ENCODE measurements around the gene TAF4B. TPM values are rescaled to one million over a fixed set of nuclear protein-coding genes. Genes with fewer than 3 reads are reported as not detected.

TAF4B gene
- polyA plus RNA-seq, 1 donor: 3.3 TPM

DNA sequence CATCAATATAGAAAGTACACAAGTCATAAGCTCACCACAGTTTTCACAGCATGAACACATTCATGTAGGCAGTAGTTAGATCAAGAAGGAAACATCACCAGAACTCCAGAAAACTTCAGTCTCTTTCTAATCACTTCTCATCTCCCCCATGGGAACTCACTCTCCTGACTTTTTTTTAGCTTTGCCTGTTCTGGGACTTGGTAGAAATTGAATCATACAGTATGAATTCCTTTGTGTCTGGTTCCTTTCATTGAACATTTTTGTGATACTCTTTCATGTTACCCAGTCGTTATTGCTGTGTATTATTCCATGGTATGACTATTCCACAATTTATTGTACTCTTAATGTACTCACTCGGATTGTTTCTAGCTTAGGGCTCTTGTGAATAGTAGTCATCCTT is 160.2 kb downstream of the TAF4B start:
- no peak for DNase-seq

DNA sequence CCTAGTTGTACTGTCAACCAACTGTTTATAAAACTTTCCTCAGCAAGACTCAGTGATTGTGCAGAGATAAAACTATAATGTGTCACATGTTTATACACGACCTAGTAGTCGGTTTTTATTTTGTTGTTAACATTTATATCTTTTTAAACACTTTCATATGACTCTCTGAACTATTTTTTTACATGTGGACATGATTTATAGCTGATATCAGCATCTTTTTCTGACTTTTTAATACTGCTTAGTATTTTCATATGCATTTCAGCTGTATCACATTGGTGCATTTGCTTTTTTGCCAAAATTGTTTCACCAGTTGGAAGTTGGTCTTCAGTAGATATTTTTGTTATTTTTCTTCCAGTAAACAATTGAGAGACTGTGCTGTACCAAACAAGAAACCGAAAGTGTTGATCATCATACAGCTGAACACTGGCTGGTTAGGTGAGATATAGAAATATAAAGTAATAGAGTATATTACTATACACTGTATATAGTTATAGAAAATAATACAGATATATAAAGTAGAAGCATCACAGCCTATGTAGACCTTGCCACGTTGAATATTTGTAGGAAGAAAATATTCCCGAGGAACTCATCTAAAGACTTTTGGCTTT is 167.9 kb downstream of the TAF4B start:
- no peak for DNase-seq

DNA sequence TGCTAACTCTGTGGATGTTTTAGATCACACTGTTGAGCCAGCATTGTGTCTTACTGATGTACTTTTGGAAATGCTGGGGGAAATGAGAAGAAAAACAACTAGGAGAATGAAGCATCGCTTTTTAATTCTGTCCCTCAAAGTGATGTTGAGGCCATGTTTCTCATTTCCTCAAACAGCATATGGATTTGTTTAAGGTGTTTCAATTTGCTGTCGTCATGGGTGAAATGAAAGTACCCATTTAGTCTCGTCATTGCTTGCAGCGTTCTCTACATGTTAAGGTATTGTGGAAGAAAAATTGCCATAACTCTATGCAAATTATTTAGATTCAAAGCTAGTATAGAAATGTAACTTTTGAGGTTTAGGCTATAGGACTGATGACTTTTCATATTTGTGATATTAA is 170.8 kb downstream of the TAF4B start:
- DNase-seq: no peak

DNA sequence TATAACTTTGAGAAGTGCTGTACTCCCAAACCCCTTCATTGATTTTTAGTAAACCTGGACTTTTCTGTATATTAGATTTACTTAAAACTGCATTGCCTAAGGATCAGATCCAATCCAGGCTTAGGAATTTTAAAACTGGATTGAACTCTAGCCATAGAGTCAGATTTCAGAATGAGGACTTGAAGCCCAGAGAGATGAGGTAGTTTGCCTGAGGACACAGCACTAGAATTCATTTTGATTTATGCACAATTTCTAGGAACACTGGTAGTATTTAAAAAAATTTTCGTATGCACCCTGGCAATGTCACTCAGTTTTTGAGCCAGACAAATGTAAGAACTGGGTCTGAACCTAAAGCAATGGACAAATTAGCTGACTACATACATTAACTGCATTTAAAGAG is 177.2 kb downstream of the TAF4B start:
- peak; percentile 27 for DNase-seq

DNA sequence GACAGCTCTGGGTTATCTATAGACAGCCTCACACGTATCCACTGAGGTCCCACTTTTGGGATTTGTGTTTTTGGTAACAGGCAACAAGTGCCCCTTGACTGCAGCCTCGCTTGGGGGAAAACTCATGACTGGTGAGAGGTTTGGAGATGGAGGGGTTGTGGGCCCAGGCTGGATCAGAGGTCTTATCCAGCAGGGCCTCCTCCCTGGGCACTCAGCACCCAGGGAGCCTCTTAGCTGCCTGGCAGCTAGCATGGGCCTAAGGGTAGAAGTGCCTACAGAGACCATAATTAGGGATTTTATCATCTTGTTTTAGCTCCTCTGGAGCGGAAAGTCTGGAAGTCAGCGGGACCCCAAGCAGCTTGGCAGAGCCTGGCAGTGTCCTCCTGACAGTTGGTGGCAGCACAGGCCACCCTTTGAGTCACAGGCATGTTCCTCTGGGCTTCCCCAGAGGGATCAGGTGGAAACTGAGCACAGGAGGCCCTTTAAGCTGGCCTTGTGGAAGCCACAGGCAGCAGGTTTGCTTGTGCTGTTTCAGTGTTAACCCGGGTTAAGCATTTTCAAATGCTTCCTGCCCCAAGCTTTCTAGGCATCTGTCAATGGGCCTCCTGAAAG is 179.1 kb downstream of the TAF4B start:
- DNase-seq: no peak

DNA sequence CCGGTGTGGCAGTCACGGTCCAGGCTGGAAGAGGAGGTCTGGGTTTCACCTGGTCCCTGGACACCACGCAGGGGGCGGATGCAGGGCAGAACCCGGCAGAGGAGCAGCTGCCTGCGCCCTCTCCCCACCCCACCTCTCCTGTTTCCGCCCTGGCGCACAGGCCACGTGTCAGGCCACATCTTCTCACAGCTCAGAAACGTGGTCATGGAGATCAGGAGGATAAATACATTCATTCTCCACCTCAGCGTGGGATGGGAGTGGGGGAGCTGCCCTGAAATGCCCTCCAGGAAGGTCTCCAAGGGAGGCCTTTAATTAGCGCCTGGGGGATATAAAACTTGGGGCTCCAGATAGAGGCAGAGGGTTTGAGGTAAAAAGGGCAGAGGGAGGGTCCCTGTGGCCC is 180.1 kb downstream of the TAF4B start:
- no peak for DNase-seq

DNA sequence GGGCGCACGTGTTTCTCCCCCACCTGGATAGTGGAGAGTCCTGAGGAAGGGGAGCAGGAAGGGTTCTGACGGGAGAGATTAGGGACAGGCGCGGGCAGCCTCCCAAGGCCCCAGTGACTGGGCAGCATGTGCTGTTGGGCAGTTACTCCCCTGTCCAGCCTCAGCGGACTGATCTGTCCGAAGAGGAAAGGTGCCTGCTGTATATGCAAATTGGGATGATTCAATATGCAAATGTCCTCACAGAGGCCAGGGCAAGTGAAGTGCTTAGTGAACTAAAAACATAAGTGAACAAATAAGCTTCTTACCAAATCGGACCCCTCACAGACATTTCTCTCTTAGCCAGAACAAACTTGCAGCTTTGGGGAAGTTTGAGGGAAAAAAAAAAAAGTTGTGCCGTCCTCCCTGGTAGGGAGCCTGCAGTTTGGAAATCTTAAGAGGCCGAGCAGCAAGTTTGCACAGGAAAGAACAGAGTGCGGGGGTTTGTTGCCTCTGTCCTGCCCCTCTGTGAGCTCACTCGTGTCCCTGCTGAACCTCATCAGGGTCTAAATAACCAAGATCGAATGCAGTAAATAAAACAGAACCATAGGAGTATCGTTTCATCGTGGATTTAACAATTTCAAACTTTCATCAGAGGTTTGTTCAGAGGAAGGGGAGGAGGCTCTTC is 180.7 kb downstream of the TAF4B start:
- no peak for DNase-seq

DNA sequence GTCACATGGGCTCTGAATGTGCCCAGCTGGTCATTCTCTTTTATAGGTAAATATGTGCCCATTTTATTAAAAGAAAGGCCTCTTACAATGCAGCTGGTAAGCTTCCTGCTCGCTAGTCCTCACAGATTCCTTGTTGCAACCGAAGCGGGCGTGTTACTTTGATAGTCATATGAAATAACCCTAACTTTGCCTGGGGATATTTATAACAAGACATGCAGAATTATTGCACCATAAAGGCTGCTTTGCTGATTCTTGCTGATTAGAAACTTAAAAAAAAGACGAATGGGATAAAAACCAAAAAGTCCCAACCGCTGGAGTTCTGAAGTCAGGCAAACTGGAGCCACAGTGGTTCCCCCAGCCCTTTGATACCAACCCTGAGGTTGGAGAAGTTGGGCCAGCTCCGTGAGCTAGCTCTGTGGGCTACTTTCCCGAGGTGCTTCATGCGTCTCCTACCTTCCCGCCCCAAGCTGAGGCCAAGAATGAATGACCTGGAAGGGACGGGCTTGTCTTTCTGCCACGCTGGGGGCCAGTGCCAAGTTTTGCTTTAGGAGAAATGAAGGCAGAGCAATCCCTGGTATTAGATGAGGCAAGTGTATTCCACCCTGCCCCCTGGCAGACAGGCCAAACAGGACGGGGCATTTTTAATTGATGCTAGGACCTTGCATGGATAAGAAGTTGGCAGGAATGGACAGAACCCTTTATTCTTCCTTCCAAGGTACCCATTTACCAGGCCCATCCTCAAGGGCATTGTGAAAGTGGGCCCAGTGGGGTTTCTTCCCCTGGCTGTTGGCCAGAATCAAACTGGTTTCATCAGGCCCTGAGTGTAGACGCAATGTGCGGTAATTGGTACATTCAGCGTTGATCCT is 181.7 kb downstream of the TAF4B start:
- no peak for DNase-seq

DNA sequence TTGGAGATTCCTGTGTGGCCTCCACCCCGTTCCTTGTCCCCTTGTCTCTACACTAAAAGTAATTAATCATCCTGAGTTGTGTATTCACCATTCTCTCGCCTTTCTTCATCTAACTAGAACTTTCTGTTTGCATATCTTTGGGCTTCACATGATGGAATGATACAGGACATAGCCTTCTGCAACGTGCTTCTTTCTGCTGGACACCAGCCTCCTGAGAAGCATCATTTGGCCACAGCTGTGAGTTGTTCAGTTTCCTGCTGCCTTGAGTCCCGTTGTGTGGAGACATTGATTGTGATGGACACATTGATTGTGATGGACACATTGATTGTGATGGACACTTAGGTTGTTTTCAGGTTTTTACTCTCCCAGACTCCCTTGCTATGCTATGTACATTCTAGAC is 182.8 kb downstream of the TAF4B start:
- no peak for DNase-seq

DNA sequence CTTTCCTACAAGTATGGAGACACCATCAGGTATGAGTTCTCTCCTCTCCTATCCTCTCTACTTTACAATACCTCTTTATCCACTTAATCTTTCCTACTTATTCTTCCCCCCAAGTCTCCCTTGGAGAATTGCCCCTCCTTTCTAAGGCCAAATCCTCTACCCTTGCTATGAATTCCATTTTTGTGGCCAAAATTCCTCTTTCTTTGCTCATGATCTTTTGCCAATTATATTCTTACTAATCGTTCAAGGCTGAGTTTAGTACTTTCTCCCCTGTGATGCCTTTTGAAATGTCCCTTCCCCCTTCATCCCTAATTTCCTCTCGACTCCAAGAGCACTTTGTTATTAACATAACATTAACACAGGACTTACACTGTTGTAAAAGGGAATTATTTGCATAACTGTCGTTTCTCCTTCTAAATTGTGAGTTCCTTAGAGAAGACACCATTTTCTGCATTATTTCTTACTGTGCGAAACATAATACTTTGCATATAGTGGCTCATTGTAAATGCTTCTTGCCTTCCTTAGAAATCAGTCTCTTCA is 188.7 kb downstream of the TAF4B start:
- no peak for DNase-seq

DNA sequence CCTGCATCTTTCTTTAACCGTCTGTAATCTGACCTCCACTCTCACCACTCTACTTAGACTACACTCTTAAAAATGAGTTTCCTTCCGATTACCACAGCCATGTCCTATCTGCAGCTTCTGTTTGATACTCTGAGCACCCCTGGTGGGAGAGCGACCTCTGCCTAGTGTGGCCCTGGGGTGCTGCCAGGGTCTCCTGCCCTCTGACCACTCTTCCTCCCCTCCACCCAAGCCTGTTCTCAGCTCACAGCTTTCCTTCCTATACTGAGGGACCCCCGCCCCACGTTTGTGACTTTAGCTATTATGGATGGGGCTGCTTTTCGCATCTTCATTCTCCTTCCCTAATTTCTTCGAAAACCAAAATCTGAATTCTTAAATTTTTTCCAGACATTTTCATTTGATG is 189.4 kb downstream of the TAF4B start:
- DNase-seq: no peak

DNA sequence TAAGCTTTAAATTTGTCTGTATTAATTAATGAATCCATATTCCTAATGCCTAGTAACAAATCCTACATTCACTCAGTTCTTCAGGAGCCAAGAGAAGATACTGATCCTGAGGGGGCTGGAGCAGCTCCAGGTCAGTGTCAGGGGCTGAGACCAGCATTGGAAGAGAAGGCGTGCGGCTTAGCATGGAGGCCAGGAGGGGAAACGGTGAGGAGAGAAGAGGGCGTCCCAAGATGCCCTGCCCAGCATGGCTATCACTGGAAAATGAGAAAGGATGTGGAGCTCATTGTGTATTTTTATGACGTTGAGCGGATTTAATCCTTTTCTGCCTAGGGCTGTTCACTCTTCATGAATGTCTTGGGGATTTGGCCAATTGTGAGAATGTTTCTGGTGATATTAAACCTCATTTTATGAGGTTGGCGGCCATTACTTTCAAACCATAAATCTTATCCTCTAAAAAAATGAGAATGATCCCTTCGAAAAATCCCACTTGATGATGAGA is 190.5 kb downstream of the TAF4B start:
- no peak for DNase-seq

DNA sequence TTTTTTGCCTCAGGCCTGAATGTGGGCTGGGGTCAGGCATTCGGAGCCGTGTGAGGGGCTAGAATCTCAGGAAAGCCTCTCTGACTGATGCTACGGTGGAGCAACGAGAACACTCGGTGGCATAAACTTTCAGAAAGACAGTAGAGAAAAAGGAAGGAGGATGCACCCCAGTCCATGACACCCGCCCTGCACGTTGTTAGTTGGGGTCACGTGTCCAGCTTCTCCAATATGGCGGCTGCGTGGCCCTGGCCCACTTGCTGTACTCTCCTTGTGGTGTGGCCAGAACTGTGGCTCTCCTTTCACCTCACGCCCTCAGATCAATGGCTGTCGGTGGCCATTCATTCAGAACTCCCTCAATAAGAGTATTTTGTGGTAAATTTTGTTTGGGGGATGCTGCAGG is 190.9 kb downstream of the TAF4B start:
- DNase-seq: no peak

DNA sequence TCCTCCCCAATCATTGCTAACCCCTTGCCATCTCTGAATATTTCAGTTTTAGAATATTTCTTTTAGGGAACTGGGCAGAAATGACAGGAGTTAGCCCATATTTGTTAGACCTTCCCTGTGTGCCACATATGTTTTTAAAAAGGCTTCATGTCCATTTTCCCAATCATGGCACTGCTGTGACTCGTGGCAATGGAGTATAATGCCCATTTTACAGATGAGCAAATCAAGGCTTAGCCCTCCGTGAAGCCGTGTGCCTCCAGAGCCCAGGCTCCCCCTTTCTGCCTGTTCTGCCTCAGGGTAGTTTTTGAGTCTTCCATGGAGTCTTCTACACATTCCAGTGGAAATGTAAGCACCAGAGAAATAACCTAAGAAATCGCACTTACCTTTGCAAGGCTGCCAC is 192.0 kb downstream of the TAF4B start:
- DNase-seq: no peak

DNA sequence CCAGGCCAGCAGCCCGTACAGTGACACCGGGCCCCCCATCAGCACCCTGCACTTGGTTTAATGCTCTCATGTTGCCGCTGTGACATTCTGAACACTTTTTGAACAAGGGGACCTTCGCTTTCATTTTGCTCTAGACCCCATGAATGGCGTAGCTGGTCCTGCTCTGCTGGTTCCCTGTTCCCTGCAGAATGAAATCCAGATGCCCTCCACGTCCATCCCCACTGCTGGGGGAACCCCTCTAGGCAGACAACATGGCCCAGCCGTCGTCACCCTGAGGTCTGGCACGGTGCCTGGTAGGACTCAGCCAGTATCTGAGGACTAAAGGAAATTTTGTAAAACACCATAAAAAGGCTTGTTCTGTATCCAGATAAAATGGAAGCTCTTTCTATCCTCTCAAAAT is 193.5 kb downstream of the TAF4B start:
- DNase-seq: no peak

DNA sequence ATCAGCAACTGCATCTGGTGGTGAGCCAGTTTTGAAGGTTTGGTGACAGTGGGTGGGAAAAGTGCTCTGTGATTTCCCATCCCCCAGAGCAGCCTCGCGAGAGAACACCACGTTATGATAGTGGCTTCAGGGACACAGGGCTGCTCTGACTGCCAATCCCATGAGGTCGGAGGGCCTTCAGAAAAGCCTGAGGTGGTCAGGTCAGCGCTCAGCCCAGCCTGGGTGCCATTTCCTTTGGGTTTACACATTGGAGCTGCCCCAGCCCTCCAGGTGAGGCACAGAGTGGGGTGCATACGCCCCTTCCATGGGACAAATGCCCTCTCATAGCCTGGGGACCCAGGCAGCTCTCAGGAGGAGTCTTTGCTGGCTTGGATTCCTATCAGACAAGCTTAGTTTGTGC is 195.3 kb downstream of the TAF4B start:
- DNase-seq: no peak

DNA sequence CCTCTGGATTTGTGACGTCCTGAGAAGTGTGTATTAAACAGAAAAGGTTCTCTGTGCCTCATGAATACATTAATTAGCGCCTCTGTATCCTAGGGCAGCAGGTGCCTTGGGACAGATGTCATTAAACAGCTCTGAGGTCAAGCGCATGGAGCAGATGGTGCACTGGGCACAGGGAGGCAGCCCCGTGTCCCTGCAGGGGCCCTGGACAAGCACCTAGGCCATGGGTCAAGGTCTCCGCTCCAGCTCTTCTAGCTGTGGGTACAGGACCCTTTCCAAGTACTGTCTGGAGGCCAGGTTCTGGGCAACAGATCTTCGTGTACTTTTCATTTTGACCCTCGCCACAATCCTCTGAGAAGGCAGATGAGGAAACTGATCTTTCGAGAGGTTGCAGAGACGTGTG is 195.7 kb downstream of the TAF4B start:
- DNase-seq: no peak

DNA sequence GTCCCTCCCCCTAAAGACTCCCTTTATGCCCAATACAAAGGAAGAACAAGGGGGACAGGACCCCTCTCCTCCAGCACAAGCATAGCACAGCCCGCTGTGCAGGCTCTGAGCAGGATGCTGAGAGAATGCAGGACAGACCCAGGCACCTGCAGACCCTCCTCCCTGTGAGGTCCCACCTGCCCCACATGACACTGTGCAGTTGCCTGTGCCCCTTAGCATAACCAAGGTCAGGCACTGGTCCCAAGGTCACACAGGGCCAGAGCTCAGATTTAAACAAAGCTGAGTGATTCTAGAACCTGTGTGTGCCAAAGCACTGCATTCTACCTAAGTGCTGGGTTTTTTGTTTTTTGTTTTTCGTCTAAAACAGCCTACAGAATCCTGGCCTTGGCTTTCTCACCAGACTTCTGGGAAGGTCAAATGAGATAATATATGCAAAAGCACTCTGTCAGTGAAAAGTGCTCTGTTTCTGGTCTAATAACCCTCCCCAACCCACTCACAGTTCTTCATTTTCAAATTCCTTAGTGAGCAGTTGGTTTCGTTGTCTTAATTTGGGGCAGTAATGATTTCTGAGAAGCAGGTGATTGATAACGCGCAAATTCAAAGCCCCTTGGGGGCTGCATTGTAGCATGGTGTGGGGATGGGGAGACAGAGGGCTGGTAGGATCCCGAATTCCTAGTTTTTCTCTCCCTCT is 196.4 kb downstream of the TAF4B start:
- no peak for DNase-seq

DNA sequence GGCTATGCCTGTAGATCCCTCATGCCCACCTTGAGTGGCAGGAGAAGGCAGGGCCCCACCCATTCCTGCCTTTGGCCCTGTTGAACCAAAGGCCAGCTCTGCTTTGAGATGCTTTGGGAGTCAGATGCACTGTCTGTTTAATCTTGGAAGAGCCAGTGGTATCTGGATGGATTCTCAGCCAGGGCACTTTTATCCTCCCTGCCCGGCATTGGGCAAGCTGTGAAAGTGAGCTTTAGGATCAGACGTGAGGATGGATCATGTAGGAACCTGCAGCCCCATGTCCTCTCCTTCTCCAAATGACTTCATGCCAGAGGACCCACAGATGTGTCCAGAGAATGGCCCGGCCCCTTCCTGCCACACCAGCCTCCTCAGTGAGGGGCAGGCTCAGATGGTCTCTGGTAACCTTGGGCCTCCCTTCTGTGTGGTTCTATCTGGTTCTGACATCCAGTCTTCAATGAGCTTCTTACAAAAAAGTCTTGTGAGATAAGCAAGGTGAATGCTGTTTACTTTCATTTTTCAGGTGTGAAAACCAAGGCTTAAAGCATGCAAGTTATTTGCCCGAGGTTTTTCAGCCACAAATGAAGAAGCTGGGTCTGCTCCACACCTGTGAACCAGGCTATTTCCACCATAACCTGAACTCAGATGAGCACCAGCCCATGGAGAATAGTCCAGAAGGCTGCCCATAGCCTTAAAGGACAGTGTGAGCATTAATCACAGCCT is 198.3 kb downstream of the TAF4B start:
- no peak for DNase-seq

DNA sequence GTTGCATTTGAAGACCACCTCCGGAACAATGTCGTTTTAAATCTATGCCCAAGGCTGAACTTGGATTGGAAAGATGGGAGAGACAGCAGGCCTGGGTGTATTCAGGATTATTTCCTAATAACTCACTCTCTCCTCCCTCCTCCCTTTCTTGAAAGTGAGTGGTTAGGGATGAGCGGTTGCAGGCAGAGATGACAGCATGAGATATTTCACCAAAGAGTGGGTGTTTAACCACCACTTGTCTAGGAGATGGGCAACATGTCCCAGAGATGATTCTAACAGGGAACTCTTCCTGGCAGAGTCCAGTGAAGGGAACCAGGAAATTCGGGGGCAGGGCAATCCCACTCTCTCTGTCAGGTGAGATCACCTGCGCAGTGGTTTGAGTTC is 198.9 kb downstream of the TAF4B start:
- DNase-seq: no peak

DNA sequence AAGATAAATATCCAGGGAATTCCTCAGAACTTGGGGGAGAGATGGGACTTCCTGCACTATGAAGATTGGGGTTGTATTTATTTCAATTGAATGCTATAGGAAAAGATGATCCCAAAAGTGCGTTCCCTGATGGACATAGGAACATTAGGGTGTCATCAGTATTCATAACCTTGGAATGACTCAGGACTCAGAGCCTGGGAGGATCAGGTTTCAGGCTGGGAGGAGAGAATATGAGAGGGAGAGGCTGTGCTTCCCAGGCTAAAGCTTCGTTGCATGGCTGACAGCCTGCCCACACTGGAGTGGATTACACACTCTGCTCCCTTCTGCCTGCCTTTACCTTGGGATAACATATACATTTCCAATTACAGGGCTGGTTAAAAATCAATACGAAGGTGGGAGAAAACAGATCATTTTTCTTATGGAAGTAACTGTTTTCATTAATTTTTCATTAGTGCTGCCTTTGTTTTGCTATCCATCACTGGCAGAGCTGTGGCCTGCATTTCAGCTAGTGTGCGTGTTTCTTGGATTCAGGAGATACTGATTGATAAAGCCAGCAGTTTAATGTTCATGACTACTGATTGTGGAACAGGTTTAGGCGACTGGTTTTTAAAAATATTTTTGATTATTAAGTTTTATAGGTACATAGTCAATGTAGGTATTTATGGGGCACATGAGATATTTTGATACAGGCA is 203.4 kb downstream of the TAF4B start:
- DNase-seq: peak; percentile 15

Data from hindlimb muscle (tissue), 1 donor.